CD4-positive, alpha-beta memory T cell (primary cell): ENCODE measurements around the gene CCDC178. TPM values are rescaled to one million over a fixed set of nuclear protein-coding genes. Genes with fewer than 3 reads are reported as not detected.
"Not testable (repeated sequence)": the region's sequence is repeated elsewhere in the genome, so short reads cannot be mapped to it uniquely, and the experiment has no call there.

ENCODE experiments used
- CTCF ChIA-PET: fragments of 350-600 bp; sonication (Branson Sonifier 250); formaldehyde crosslinking; loops from one replicate; lab custom pipeline; 2021; ENCODE audit warnings: inconsistent platforms; ENCODE audit not compliant: partially characterized antibody; lab: Charles Lee
- POLR2A ChIA-PET: fragments of 350-600 bp; sonication (Branson Sonifier 250); formaldehyde crosslinking; loops from one replicate; lab custom pipeline; 2021; ENCODE audit not compliant: partially characterized antibody; lab: Charles Lee
- DNase-seq, 5 donors: peaks; one replicate each; pipeline versions ENCODE4 v3.0.0 to v3.0.0-alpha.2; 2020 to 2022; ENCODE audit warnings: mixed read lengths in 1 of 5
- H3K27ac ChIP-seq: one replicate; pipeline ENCODE4 v1.7.0; 2013; ENCODE audit warnings: low read depth, low read length
- H3K27me3 ChIP-seq: 2 replicates; pipeline ENCODE4 v1.7.0; 2013; ENCODE audit warnings: mild to moderate bottlenecking, low read length, moderate library complexity; ENCODE audit not compliant: insufficient read depth
- H3K36me3 ChIP-seq: 2 replicates; pipeline ENCODE4 v1.7.0; 2013; ENCODE audit warnings: mild to moderate bottlenecking, low read length, moderate library complexity; ENCODE audit not compliant: insufficient read depth
- H3K4me1 ChIP-seq: 2 replicates; pipeline ENCODE4 v1.7.0; 2013; ENCODE audit warnings: mild to moderate bottlenecking, low read length, moderate library complexity; ENCODE audit not compliant: insufficient read depth
- H3K4me3 ChIP-seq, 2 donors: one replicate each; pipeline ENCODE4 v1.7.0; 2013; ENCODE audit warnings: low read length in 2 of 2, mild to moderate bottlenecking in 1 of 2
- H3K9me3 ChIP-seq, 2 donors: one replicate each; pipeline ENCODE4 v1.7.0; 2013; ENCODE audit warnings: low read length in 2 of 2, control low read depth in 1 of 2; ENCODE audit not compliant: control insufficient read depth in 1 of 2
- H3K27ac Mint-ChIP-seq, 7 donors: one replicate each; pipeline ENCODE4 v1.8.0; 2020 to 2021; ENCODE audit warnings: mixed read lengths in 7 of 7, mild to moderate bottlenecking in 6 of 7, inconsistent platforms in 3 of 7, moderate library complexity in 3 of 7
- H3K27me3 Mint-ChIP-seq, 2 donors: one replicate each; pipeline ENCODE4 v1.8.0; 2020 to 2021; ENCODE audit warnings: mixed read lengths in 2 of 2
- H3K36me3 Mint-ChIP-seq, 2 donors: one replicate each; pipeline ENCODE4 v1.8.0; 2020 to 2021; ENCODE audit warnings: mixed read lengths in 2 of 2, inconsistent platforms in 1 of 2, mild to moderate bottlenecking in 1 of 2
- H3K4me1 Mint-ChIP-seq, 4 donors: one replicate each; pipeline ENCODE4 v1.8.0; 2020 to 2021; ENCODE audit warnings: mixed read lengths in 4 of 4, mild to moderate bottlenecking in 1 of 4
- H3K4me3 Mint-ChIP-seq, 8 donors: one replicate each; pipeline ENCODE4 v1.8.0; 2020 to 2021; ENCODE audit warnings: mixed read lengths in 8 of 8, mild to moderate bottlenecking in 7 of 8, moderate library complexity in 6 of 8, inconsistent platforms in 3 of 8
- H3K9me3 Mint-ChIP-seq, 8 donors: one replicate each; pipeline ENCODE4 v1.8.0; 2020 to 2021; ENCODE audit warnings: mixed read lengths in 8 of 8, mild to moderate bottlenecking in 5 of 8, inconsistent platforms in 3 of 8, moderate library complexity in 1 of 8
- intact Hi-C: fragments of 100-400 bp; cut with micrococcal nuclease; formaldehyde crosslinking; loops from one replicate; pipeline ENCODE4 v1.15.1; 2023
- polyA plus RNA-seq, 2 donors: library from polyadenylated mRNA; unstranded; fragments of 300-500 nt; fragmentation: Illumina TruSeq; gene quantifications; one replicate each; pipeline ENCODE4 v1.2.3, GENCODE V29; 2021
- total RNA-seq, 2 experiments: library from RNA; stranded (reverse); gene quantifications; one replicate each; pipeline ENCODE4 v1.2.3, GENCODE V29; 2021

The CCDC178 gene
- total and polyA plus RNA-seq, 4 experiments from 2014 or later, result not detected

- Mint-ChIP-seq H3K27me3 (no peaks in the 10 kb centered on the region), H3K4me3 (no peak overlapping the region), H3K36me3 (no peaks in the 10 kb centered on the region), H3K4me1 (no peaks in the 10 kb centered on the region), H3K9me3 (peaks cover 2 to 32% (median 12%) of the 10 kb centered on the region in 8 donors), H3K27ac (no peak overlapping the region)
- ChIA-PET POLR2A (no interaction called here), CTCF (no interaction called here)
- H3K36me3 ChIP-seq, result no peaks in the 10 kb centered on the region
- intact Hi-C loops, result no loop called here
- no peak for DNase-seq
- H3K4me1 ChIP-seq, result no peaks in the 10 kb centered on the region
- H3K9me3 ChIP-seq, result peaks cover 0 to 5% of the 10 kb centered on the region in 2 donors
- no peaks in the 10 kb centered on the region for H3K27me3 ChIP-seq
- H3K4me3 ChIP-seq, result no peak overlapping the region
- no peak overlapping the region for H3K27ac ChIP-seq
Measured at GRCh38 chr18:33355756-33356155, 84.8 kb downstream of the CCDC178 start.

- Histone ChIP-seq H3K27me3 (no peaks in the 10 kb centered on the region), H3K36me3 (no peaks in the 10 kb centered on the region), H3K9me3 (peaks cover 0 to 5% of the 10 kb centered on the region in 2 donors), H3K27ac (no peak overlapping the region), H3K4me3 (no peak overlapping the region), H3K4me1 (no peaks in the 10 kb centered on the region)
- H3K4me3 Mint-ChIP-seq, result no peak overlapping the region
- no peak for DNase-seq
- intact Hi-C loops, result no loop called here
- ChIA-PET CTCF (no interaction called here), POLR2A (no interaction called here)
- no peaks in the 10 kb centered on the region for H3K36me3 Mint-ChIP-seq
- no peaks in the 10 kb centered on the region for H3K27me3 Mint-ChIP-seq
- peaks cover 2 to 32% (median 12%) of the 10 kb centered on the region in 8 donors for H3K9me3 Mint-ChIP-seq
- no peak overlapping the region for H3K27ac Mint-ChIP-seq
- no peaks in the 10 kb centered on the region for H3K4me1 Mint-ChIP-seq
Measured at GRCh38 chr18:33355263-33355662, 85.3 kb downstream of the CCDC178 start.

- CTCF ChIA-PET, result no interaction called here
- H3K9me3 Mint-ChIP-seq, result peaks cover 0 to 13% (median 6%) of the 10 kb centered on the region in 8 donors
Measured at GRCh38 chr18:33350256-33350655, 90.3 kb downstream of the CCDC178 start.

GRCh38 chr18:33339733-33340132 is 100.8 kb downstream of the CCDC178 start:
- H3K9me3 ChIP-seq, H3K27ac Mint-ChIP-seq, H3K27me3 ChIP-seq, H3K27ac ChIP-seq, H3K36me3 ChIP-seq, POLR2A ChIA-PET, H3K4me1 ChIP-seq, H3K4me3 Mint-ChIP-seq, H3K36me3 Mint-ChIP-seq, CTCF ChIA-PET, H3K27me3 Mint-ChIP-seq, H3K4me1 Mint-ChIP-seq, intact Hi-C loops, DNase-seq, H3K4me3 ChIP-seq: not testable (repeated sequence)
- peaks cover 2 to 46% (median 27%) of the 10 kb centered on the region in 8 donors for H3K9me3 Mint-ChIP-seq

More at GRCh38 chr18:33350256-33350655, 90.3 kb downstream of the CCDC178 start:
- Histone ChIP-seq H3K27ac (no peak overlapping the region), H3K4me1 (no peaks in the 10 kb centered on the region), H3K36me3 (no peaks in the 10 kb centered on the region), H3K9me3 (no peaks in the 10 kb centered on the region), H3K27me3 (no peaks in the 10 kb centered on the region), H3K4me3 (no peak overlapping the region)
- Mint-ChIP-seq H3K27ac (no peak overlapping the region), H3K36me3 (no peaks in the 10 kb centered on the region), H3K4me3 (no peak overlapping the region), H3K27me3 (no peaks in the 10 kb centered on the region), H3K4me1 (no peaks in the 10 kb centered on the region)
- no peak for DNase-seq
- intact Hi-C loops, result no loop called here
- POLR2A ChIA-PET, result no interaction called here

GRCh38 chr18:33334781-33335180 is 105.7 kb downstream of the CCDC178 start:
- CTCF ChIA-PET, result no interaction called here
- intact Hi-C loops, result no loop called here
- H3K27me3 Mint-ChIP-seq, result no peaks in the 10 kb centered on the region
- POLR2A ChIA-PET, result no interaction called here
- H3K4me1 Mint-ChIP-seq, result no peaks in the 10 kb centered on the region
- Histone ChIP-seq H3K27me3 (no peaks in the 10 kb centered on the region), H3K9me3 (no peaks in the 10 kb centered on the region), H3K27ac (no peak overlapping the region), H3K4me3 (no peak overlapping the region), H3K36me3 (no peaks in the 10 kb centered on the region), H3K4me1 (no peaks in the 10 kb centered on the region)
- no peak for DNase-seq
- H3K9me3 Mint-ChIP-seq, result peaks cover 0 to 38% (median 15%) of the 10 kb centered on the region in 8 donors
- H3K36me3 Mint-ChIP-seq, result no peaks in the 10 kb centered on the region
- H3K4me3 Mint-ChIP-seq, result no peak overlapping the region
- H3K27ac Mint-ChIP-seq, result no peak overlapping the region

GRCh38 chr18:33330711-33331110 is 109.8 kb downstream of the CCDC178 start:
- Mint-ChIP-seq H3K4me3 (no peak overlapping the region), H3K27ac (no peak overlapping the region)
- CTCF ChIA-PET, result no interaction called here

GRCh38 chr18:33326975-33327374 is 113.5 kb downstream of the CCDC178 start:
- no peaks in the 10 kb centered on the region for H3K9me3 ChIP-seq
- CTCF ChIA-PET, result no interaction called here

More at GRCh38 chr18:33330711-33331110, 109.8 kb downstream of the CCDC178 start:
- intact Hi-C loops, result no loop called here
- Histone ChIP-seq H3K9me3 (no peaks in the 10 kb centered on the region), H3K4me1 (no peaks in the 10 kb centered on the region), H3K36me3 (no peaks in the 10 kb centered on the region), H3K27me3 (no peaks in the 10 kb centered on the region), H3K27ac (no peak overlapping the region), H3K4me3 (no peak overlapping the region)
- peaks cover 0 to 18% (median 6%) of the 10 kb centered on the region in 8 donors for H3K9me3 Mint-ChIP-seq
- DNase-seq, result no peak
- H3K4me1 Mint-ChIP-seq, result no peaks in the 10 kb centered on the region
- no peaks in the 10 kb centered on the region for H3K36me3 Mint-ChIP-seq
- POLR2A ChIA-PET, result no interaction called here
- H3K27me3 Mint-ChIP-seq, result no peaks in the 10 kb centered on the region

GRCh38 chr18:33317640-33318039 is 122.9 kb downstream of the CCDC178 start:
- POLR2A ChIA-PET, result no interaction called here
- Mint-ChIP-seq H3K27me3 (no peaks in the 10 kb centered on the region), H3K4me1 (no peaks in the 10 kb centered on the region), H3K36me3 (no peaks in the 10 kb centered on the region), H3K4me3 (no peak overlapping the region), H3K27ac (no peak overlapping the region), H3K9me3 (peaks cover 0 to 30% (median 14%) of the 10 kb centered on the region in 8 donors)
- no peak overlapping the region for H3K27ac ChIP-seq
- intact Hi-C loops, result no loop called here
- H3K9me3 ChIP-seq, result peaks cover 0 to 6% of the 10 kb centered on the region in 2 donors
- DNase-seq, result no peak
- no peak overlapping the region for H3K4me3 ChIP-seq
- H3K27me3 ChIP-seq, result no peaks in the 10 kb centered on the region
- CTCF ChIA-PET, result no interaction called here
- no peaks in the 10 kb centered on the region for H3K4me1 ChIP-seq
- no peaks in the 10 kb centered on the region for H3K36me3 ChIP-seq

More at GRCh38 chr18:33326975-33327374, 113.5 kb downstream of the CCDC178 start:
- intact Hi-C loops, result no loop called here
- DNase-seq, result no peak
- Mint-ChIP-seq H3K27ac (no peak overlapping the region), H3K27me3 (no peaks in the 10 kb centered on the region), H3K4me3 (no peak overlapping the region), H3K36me3 (no peaks in the 10 kb centered on the region), H3K9me3 (peaks cover 0 to 19% (median 4%) of the 10 kb centered on the region in 8 donors), H3K4me1 (no peaks in the 10 kb centered on the region)
- POLR2A ChIA-PET, result no interaction called here
- Histone ChIP-seq H3K27ac (no peak overlapping the region), H3K4me3 (no peak overlapping the region), H3K4me1 (no peaks in the 10 kb centered on the region), H3K36me3 (no peaks in the 10 kb centered on the region), H3K27me3 (no peaks in the 10 kb centered on the region)
